ENCODE results near the gene RTN4R. TPM values are rescaled to one million over a fixed set of nuclear protein-coding genes. Genes with fewer than 3 reads are reported as not detected.

Gene RTN4R
- total RNA-seq, 2 experiments from 2014 or later, result 3.1 to 4.0 TPM

DNA sequence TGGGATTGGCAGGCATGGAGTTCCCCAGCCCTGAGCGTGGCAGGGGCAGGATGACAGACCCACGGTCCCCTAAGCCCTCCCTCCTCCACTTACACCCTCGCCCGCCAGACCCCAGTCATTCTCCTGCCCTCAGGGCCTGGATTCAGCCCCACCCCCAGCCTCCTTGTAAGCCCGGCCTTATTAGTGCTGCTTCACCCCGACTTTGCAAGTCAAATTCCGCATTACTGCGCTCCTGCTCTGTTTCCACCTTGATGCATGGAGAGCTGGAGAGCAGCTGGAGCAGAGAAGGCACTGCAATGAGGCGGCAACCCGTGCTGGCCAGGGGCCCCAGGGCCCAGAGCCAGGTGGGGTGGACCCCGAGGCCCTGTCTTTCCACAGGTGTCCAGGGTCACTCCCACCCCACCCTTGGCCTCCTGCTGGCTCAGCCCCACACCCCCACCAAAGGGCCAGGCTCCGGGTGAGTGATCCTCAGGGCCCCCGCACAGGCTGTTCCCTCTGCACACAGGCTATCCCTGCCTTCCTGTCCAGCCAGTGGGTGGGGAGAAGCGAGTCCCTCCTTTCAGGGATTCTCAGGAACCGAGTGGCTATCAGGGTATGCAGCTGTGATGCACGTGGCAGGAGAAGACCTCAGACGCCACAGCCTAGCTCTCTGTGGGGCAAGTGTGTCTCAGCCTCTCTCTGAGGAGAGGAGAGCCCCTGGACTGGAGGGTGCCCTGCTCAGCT, 36.4 kb downstream of the RTN4R start:
- H3K27ac Mint-ChIP-seq, result no peak overlapping the region
- no peaks in the 10 kb centered on the region for H3K9me3 Mint-ChIP-seq
- no peak overlapping the region for H3K4me3 Mint-ChIP-seq
- DNase-seq, result no peak
- H3K27me3 Mint-ChIP-seq, result no peaks in the 10 kb centered on the region
- POLR2A ChIA-PET, result no interaction called here
- H3K36me3 Mint-ChIP-seq (ENCODE audit: low read depth), result no peaks in the 10 kb centered on the region
- H3K4me1 Mint-ChIP-seq, result peaks cover under 1% of the 10 kb centered on the region
- CTCF ChIA-PET, result interaction anchor here (0.7 to 1.0 kb wide), 3 partner anchors 11 to 18 kb away, joined by 3 read pairs; no protein-coding TSS in a partner anchor

DNA sequence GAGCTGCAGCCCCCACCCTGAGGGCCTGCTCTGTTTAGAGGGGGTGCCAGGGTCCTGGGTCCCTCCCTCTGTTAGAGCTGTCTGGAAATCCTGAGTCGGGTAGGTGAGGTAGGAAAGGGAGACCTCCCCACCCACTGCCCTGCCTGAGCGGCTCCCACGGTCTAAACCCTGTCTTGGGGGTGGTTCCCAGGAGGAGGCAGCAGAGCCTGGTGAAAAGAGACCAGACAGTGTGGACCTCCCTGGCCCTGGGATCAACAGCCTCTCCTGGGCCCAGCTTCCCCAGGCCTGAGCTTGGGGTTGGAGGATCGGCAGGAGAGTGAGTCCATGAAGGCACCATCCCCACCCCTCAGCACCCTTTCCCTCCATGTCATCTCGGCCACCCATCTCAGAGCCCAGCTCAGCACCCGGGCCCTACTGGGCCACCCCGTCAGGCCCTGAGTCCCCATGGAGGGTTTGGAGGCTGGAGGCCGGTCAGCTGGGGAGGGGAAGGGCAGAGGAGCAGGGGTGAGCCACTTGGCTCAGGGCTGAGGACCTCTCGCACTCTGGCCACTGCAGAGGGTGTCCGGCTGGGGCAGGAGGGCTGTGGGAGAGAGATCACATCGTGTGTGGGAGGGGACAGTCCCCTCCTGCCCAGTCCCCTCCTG, 37.2 kb downstream of the RTN4R start:
- DNase-seq, result no peak
- H3K27ac Mint-ChIP-seq, result no peak overlapping the region
- no peaks in the 10 kb centered on the region for H3K4me1 Mint-ChIP-seq
- H3K4me3 Mint-ChIP-seq, result no peak overlapping the region
- CTCF ChIA-PET, result interaction anchor here (0.9 kb wide), 1 partner anchor 13 kb away, joined by 3 read pairs; no protein-coding TSS in a partner anchor
- H3K9me3 Mint-ChIP-seq, result no peaks in the 10 kb centered on the region
- no peaks in the 10 kb centered on the region for H3K36me3 Mint-ChIP-seq (ENCODE audit: low read depth)
- POLR2A ChIA-PET, result interaction anchor here (0.6 kb wide), 1 partner anchor 168 kb away, joined by 3 read pairs; no protein-coding TSS in a partner anchor
- no peaks in the 10 kb centered on the region for H3K27me3 Mint-ChIP-seq

DNA sequence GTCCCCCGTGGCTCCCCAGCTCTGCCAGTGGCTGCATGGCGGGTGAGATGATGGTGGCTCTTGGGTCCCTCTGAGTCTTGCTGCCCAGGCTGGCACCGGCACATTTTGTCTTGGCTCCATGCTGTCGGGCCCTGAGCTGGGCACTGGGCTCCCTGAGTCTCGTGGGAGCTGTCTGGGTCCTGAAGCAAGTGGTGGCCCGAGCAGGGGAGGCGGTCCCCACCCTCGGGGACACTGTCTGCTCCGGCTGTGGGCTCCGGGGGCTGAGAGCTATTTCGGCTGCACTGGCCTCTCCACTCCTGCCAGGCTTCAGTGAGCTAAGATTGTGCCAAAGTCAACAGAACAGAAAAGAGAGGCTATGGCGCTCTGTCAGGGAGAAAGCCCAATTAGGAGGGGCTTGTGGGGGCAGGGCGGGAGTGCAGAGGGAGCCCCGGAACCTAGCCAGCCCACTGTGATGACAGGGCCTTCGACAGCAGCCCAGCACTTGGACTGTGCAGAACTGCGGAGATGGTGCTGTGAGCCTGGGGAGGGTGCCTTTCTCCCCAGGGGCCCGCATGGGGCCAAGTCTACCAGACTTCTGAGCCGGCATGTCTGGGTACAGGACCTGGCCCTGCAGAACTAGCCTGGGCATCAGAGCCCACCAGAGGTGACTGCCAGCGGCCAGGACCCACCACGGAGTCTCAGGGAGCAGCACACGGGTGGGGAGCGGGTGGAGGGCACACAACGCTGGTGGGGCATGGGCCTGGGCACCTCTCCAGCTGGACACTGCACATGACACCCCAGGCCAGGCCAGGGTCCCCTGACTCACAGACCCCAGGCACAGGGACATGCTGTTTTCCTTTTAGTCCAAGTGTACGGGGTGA, 38.0 kb downstream of the RTN4R start:
- Mint-ChIP-seq H3K4me3 (no peak overlapping the region), H3K4me1 (no peaks in the 10 kb centered on the region), H3K27me3 (no peaks in the 10 kb centered on the region), H3K9me3 (peaks cover 5% of the 10 kb centered on the region), H3K36me3 (ENCODE audit: low read depth) (no peaks in the 10 kb centered on the region), H3K27ac (no peak overlapping the region)
- POLR2A ChIA-PET, result interaction anchor here (0.6 kb wide), 1 partner anchor 169 kb away, joined by 3 read pairs; no protein-coding TSS in a partner anchor
- CTCF ChIA-PET, result interaction anchor here (0.9 to 1.2 kb wide), 2 partner anchors 13 to 18 kb away, joined by 3 to 4 read pairs; no protein-coding TSS in a partner anchor
- no peak for DNase-seq

DNA sequence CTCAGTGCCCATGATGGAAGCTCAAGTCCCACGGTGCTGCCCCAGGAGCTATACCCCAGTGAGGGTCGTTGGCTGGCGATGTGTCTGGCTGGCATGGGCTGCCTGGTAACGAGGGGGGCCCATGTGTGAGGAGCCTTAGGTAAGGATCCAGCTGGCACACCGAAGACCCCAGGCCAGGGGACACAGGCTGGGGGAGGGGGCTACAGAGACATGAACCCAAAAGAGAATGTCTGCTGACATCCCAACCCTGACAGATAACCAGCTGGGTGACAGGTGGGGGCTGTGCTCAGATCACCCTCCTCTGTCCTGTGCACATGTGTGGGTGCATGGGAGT, 39.2 kb downstream of the RTN4R start:
- CTCF ChIA-PET, result interaction anchor here (1.2 kb wide), 1 partner anchor 17 kb away, joined by 4 read pairs; no protein-coding TSS in a partner anchor
- Mint-ChIP-seq H3K9me3 (peaks cover 13% of the 10 kb centered on the region), H3K4me3 (no peak overlapping the region), H3K4me1 (no peaks in the 10 kb centered on the region), H3K27ac (no peak overlapping the region), H3K36me3 (ENCODE audit: low read depth) (no peaks in the 10 kb centered on the region), H3K27me3 (no peaks in the 10 kb centered on the region)
- no peak for DNase-seq
- POLR2A ChIA-PET, result no interaction called here

DNA sequence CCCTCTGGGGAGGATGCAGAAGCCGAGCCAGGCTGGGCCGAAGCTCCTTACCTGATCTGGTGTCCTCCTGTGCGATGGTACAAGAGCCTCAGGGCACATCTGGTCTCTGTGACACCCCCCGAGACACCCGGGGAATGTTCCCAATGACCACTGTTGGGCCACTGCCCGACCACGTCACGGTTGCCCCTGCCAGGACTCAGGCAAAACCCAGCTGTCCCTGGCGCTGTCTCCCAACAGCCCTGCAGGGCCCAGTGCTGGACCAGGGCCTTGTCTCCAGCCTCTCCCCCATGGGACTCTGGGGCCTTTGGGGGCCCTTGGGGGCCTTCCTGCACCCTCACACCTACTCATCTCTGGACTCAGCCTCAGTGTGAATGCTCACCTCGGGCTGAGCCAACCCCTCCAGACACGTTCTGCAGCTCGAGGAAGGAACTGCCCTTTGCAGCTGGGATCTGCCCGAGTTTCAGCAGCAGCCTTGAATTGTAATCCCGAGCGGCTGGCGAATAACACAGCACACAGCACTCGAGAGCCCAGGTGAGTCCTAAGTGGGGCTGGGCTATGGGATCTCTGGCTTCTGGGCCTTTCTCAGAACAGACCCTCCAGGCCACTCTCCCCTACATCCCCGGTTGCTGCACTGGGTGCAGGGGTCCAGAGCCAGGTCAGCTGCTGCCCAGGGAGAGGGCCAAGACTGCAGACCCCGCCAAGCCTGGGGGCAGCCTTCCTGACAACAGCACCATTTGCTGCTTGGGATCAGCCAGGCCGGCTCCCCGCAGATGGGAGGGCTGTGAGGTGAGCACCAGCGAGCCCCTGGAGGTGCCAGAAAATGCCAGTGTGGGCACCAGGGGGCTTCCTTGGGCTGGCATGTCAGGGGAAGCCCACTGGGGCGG, 39.8 kb downstream of the RTN4R start:
- CTCF ChIA-PET, result interaction anchor here (1.2 kb wide), 1 partner anchor 16 kb away, joined by 4 read pairs; no protein-coding TSS in a partner anchor
- Mint-ChIP-seq H3K9me3 (peaks cover 13% of the 10 kb centered on the region), H3K36me3 (ENCODE audit: low read depth) (no peaks in the 10 kb centered on the region), H3K4me3 (no peak overlapping the region), H3K27me3 (no peaks in the 10 kb centered on the region), H3K27ac (no peak overlapping the region), H3K4me1 (no peaks in the 10 kb centered on the region)
- POLR2A ChIA-PET, result no interaction called here
- no peak for DNase-seq

DNA sequence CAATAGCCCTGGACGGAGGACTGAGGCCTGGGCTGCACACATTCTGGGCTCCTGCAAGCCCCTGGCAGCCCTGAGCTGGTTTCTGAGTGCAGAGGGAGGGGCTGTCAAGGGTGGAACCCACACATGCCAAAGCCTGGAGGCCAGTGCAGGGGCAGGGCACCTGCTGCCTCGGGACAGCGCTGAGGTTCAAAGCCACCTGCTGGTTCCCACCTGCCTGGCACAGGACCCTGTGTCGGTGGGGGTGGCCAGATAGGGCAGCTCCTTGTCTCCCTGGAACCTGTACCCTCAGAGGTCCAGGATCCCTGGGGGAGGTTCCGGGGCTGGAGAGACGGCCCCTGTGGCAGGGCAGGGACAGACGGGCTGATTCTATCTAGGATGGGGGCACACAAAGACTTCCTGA, 40.8 kb downstream of the RTN4R start:
- no peak for DNase-seq
- Mint-ChIP-seq H3K27me3 (no peaks in the 10 kb centered on the region), H3K36me3 (ENCODE audit: low read depth) (no peaks in the 10 kb centered on the region), H3K9me3 (peaks cover 13% of the 10 kb centered on the region), H3K4me3 (no peak overlapping the region), H3K27ac (no peak overlapping the region), H3K4me1 (no peaks in the 10 kb centered on the region)
- POLR2A ChIA-PET, result no interaction called here
- CTCF ChIA-PET, result no interaction called here

DNA sequence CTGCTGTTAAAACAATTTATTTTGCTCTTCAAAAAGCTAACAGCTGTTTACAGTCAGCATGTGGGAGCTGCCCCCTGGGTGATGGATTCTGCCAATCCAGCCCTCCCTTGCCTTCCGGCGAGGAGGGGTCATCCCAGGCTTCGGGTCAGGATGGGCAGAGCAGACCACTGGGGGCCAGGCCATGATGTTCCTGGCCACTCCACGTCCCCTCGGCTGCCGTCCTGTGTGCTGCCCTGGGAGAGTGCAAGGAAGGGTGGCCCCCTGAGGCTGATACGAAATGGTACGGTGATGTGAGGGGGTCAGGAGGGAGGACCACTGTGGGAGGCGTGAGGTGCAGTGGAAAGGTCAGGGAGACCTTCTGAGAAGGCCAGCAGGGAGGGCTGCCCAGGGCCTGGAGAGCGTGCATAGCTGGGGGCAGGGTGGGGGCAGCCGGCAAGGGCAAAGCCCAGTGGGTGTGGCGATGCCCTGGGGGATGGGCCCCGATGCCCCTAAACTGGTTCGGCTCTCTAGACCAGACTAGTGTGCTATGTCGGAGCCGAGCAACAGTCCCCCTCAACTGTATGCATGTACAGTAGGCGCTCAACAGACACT, 41.3 kb downstream of the RTN4R start:
- Mint-ChIP-seq H3K27ac (no peak overlapping the region), H3K4me3 (no peak overlapping the region), H3K27me3 (no peaks in the 10 kb centered on the region), H3K4me1 (no peaks in the 10 kb centered on the region), H3K9me3 (peaks cover 13% of the 10 kb centered on the region), H3K36me3 (ENCODE audit: low read depth) (no peaks in the 10 kb centered on the region)
- ChIA-PET CTCF (no interaction called here), POLR2A (no interaction called here)
- no peak for DNase-seq

DNA sequence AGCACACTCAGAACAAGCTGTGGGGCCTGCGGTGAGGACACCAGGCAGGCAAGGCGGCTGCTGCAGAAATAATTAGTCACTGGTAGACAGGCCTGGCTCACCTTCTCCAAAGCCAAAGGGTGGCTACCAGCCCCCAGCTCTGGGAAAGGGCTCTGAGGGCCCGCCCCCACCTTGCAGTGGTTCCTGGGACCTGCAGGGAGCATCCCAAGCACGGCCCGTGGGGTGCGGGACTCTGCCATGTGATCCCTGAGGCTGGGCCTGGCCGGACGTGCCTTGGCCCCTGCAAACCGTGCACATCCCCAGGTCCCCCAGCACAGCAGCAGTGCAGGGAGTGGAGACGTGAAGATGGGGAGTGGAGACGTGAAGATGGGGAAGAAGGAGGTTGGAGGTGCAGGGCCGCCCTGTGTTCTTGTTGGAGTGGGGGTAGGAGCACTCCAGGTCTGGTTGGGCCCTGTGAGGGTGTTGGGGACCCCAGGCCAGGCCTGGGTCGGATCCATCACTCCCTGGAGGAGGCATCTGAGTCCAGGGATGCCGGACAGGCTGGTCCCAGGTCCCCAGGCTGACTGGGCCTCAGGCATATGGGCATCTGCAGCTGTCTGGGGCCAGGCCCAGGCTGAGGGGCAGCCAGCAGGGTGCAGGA, 41.9 kb downstream of the RTN4R start:
- no peaks in the 10 kb centered on the region for H3K4me1 Mint-ChIP-seq
- H3K4me3 Mint-ChIP-seq, result no peak overlapping the region
- no peaks in the 10 kb centered on the region for H3K27me3 Mint-ChIP-seq
- no peak for DNase-seq
- no peak overlapping the region for H3K27ac Mint-ChIP-seq
- H3K9me3 Mint-ChIP-seq, result peaks cover 13% of the 10 kb centered on the region
- CTCF ChIA-PET, result no interaction called here
- POLR2A ChIA-PET, result no interaction called here
- H3K36me3 Mint-ChIP-seq (ENCODE audit: low read depth), result no peaks in the 10 kb centered on the region

DNA sequence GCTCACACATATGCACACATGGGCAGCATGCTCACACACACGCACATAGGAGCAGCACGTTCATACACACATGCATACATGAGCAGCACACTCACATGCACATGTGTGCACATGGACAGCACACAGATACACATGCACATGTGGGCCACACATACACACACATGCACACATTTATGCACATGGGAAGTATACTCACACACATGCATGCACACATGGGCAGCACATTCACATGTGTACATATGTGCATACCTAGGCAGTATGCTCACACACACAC, 42.5 kb downstream of the RTN4R start:
- Mint-ChIP-seq H3K27me3 (no peaks in the 10 kb centered on the region), H3K36me3 (ENCODE audit: low read depth) (no peaks in the 10 kb centered on the region), H3K9me3 (peaks cover 13% of the 10 kb centered on the region), H3K4me1 (no peaks in the 10 kb centered on the region), H3K27ac (no peak overlapping the region), H3K4me3 (no peak overlapping the region)
- DNase-seq, result no peak
- CTCF ChIA-PET, result no interaction called here
- POLR2A ChIA-PET, result no interaction called here

DNA sequence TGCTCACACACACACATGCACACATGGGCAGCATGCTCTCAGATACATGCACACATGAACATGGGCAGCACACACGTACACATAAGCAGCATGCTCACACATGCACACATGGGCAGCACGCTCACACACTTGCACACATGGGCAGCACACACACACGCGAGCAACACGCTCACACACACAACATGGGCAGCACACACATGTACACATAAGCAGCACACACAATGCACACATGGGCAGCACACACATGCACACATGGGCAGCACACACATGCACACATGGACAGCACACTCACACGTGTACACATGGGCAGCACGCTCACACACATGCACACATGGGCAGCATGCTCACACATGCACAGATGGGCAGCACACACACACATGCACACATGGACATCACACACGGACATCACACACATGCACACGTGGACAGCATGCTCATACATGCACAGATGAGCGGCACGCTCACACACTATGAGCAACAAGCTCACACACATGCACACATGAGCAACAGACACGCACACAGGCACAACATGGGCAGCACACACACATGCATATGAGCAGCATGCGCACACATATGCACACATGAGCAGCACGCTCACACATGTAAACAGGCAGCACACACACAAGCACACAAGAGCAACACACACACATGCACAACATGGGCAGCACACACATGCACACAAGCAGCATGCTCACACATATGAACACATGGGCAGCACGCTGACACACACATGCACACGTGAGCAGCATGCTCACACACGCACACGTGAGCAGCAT, 43.0 kb downstream of the RTN4R start:
- Mint-ChIP-seq H3K9me3 (peaks cover 13% of the 10 kb centered on the region), H3K27me3 (no peaks in the 10 kb centered on the region), H3K27ac (no peak overlapping the region)

DNA sequence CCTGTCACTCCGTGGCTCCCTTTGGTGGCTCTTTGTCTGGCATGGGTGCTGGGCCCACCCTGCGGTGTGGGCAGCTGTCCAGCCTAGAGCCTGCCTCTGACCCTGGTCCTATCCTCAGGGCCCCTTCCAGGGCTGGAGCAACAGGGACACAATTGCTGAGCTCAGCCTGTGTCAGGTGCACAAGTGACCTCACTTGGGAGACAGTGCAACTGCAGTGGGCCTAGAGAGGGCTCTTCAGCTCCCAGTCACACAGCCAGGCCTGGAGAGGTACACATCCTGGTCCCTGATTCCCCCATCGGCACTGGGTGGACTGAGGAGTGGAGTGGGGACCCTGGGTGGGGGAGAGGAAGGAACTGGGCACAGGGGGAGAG, 43.9 kb downstream of the RTN4R start:
- no peak for DNase-seq
- Mint-ChIP-seq H3K9me3 (peaks cover 13% of the 10 kb centered on the region), H3K36me3 (ENCODE audit: low read depth) (no peaks in the 10 kb centered on the region), H3K4me1 (no peaks in the 10 kb centered on the region), H3K27me3 (no peaks in the 10 kb centered on the region), H3K4me3 (no peak overlapping the region), H3K27ac (no peak overlapping the region)
- ChIA-PET POLR2A (no interaction called here), CTCF (interaction anchor here (1.4 kb wide), 1 partner anchor 13 kb away, joined by 5 read pairs; no protein-coding TSS in a partner anchor)

More for the DNA sequence above, 43.0 kb downstream of the RTN4R start:
- CTCF ChIA-PET, result no interaction called here
- no peak for DNase-seq
- H3K36me3 Mint-ChIP-seq (ENCODE audit: low read depth), result no peaks in the 10 kb centered on the region
- no peaks in the 10 kb centered on the region for H3K4me1 Mint-ChIP-seq
- no peak overlapping the region for H3K4me3 Mint-ChIP-seq
- POLR2A ChIA-PET, result no interaction called here

All from activated CD4-positive, alpha-beta T cell treated with anti-CD3 and anti-CD28 coated beads, Interleukin-2, amount 10 ng/mL, durations not matched to agents 7 days and 5 days (primary cell).